GM13977 (cell line): Measurements from ENCODE around the gene DYNLT4.

Experiments used
- DNase-seq: peaks from one replicate; pipeline ENCODE4 v3.0.0; 2012; ENCODE audit warnings: low spot score
- in situ Hi-C: fragments of 300-500 bp; cut with MboI; formaldehyde crosslinking; loops from one replicate; pipeline ENCODE4 v1.12.0; 2022; ENCODE audit warnings: low sequenced_read_pairs, low pct_unique_long_range_greater_than_20kb, mixed read lengths, inconsistent platforms; ENCODE audit not compliant: unreplicated experiment
- TF ChIP-seq, protein P1 (sequence below): IDR thresholded peaks from 2 replicates; pipeline ENCODE4 v1.5.1; 2012; ENCODE audit warnings: mild to moderate bottlenecking, control low read depth; ENCODE audit not compliant: insufficient read depth; ENCODE audit errors: extremely low read depth, missing control alignments

DYNLT4 gene

GRCh38 chr1:44806704-44807363 is at the start of gene DYNLT4:
TSS of gene DYNLT4 (minus strand) at chr1:44807351. CDS start at chr1:44806668, 683 bp downstream.
- TF ChIP-seq, protein P1, sequence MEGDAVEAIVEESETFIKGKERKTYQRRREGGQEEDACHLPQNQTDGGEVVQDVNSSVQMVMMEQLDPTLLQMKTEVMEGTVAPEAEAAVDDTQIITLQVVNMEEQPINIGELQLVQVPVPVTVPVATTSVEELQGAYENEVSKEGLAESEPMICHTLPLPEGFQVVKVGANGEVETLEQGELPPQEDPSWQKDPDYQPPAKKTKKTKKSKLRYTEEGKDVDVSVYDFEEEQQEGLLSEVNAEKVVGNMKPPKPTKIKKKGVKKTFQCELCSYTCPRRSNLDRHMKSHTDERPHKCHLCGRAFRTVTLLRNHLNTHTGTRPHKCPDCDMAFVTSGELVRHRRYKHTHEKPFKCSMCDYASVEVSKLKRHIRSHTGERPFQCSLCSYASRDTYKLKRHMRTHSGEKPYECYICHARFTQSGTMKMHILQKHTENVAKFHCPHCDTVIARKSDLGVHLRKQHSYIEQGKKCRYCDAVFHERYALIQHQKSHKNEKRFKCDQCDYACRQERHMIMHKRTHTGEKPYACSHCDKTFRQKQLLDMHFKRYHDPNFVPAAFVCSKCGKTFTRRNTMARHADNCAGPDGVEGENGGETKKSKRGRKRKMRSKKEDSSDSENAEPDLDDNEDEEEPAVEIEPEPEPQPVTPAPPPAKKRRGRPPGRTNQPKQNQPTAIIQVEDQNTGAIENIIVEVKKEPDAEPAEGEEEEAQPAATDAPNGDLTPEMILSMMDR: no peak
- in situ Hi-C loops: no loop called here
- no peak for DNase-seq

DNA sequence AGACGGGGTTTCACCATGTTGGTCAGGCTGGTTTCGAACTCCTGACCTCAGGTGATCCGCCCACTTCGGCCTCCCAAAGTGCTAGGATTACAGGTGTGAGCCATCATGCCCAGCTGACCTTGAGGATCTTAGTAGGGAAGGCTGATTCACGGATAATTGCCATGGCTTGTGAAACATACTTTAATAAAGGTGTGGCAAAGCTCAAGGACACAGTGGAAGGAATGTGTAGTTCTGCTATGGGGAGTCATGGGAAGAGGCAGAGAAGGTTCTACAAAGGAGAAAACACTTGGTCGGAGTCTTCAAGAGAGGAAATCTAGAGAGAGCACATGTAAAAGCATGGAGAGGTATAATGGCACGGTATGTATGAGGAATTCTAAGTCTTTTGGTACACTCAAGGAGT is 48.6 kb upstream of the DYNLT4 start:
- TF ChIP-seq, protein P1: no peak
- in situ Hi-C loops: no loop called here
- DNase-seq: no peak

DNA sequence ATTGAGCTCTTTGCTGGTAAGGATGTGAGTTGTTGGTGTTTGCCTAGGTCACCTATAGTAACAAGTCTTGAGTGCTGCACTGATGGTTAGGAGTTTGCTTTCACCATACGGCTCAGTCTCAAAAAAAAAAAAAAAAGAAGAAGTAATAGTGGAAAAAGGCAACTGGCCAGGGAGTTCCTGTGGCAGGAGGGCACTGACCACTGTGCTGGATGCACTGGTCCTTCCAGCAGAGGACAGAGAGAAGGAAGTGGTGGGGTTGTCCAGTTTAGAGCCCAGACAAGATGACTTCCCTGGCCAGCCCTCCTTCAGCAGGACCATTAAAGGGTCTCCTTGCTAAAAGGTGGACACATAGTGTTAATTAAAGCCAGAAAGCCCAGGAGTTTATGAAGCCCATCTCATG is 47.8 kb upstream of the DYNLT4 start:
- in situ Hi-C loops: no loop called here
- TF ChIP-seq, protein P1: no peak
- no peak for DNase-seq

DNA sequence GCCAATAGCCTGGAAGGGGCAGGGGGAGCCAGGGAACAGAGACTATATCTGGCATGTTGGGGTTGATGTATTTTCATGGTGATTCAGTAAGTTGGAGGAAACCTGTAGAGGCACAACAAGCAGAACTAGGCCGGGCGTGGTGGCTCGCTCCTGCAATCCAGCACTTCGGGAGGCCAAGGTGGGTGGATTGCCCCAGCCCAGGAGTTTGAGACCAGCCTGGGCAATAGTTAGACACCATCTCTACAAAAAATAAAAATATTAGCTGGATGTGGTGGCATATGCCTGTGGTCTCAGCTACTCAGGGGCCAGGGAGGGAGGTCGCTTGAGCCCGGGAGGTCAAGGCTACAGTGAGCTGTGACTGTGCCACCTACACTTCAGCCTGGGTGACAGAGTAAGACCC is 46.0 kb upstream of the DYNLT4 start:
- in situ Hi-C loops: no loop called here
- TF ChIP-seq, protein P1: no peak

GRCh38 chr1:44851308-44851707 is 44.2 kb upstream of the DYNLT4 start:
- in situ Hi-C loops: no loop called here
- TF ChIP-seq, protein P1: no peak
- DNase-seq: no peak

More for the DNA sequence above, 46.0 kb upstream of the DYNLT4 start:
- no peak for DNase-seq

DNA sequence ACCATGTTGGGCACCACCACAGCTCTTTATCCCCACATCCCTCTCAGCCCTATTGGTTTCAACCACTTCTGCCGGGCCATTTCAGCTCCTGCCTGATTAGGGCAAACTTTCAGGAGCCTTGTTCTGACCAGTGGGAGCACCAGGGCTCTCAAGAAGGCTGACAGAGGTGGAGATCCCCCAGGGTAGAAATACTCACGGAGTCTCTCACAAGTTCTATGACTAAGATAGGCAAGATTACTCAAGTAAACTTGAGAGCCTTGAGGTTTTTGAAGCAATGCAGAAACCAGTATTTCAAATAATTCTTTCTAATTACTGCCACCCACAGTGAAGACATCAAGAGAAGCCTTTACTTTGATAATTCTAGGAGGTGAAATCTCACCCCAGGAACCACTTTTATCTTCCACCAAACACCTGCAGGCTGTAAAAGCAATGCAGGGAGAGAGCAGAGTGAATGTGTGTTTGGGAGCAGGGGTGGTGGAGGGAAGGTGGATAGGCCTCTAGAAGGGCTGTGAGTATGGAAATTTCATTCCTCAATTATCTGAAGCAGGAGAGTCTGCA is 42.5 kb upstream of the DYNLT4 start:
- TF ChIP-seq, protein P1: no peak
- in situ Hi-C loops: loop anchor here (25.0 kb wide), 1 partner anchor 463 kb away; no protein-coding TSS in a partner anchor
- no peak for DNase-seq
